ENCODE results near the gene MAGEA3.
"Not testable (repeated sequence)": the region's sequence is repeated elsewhere in the genome, so short reads cannot be mapped to it uniquely, and the experiment has no call there.

MAGEA3 gene

GRCh38 chrX:152736528-152736927, 37.9 kb downstream of the MAGEA3 start:
- not testable (repeated sequence) for DNase-seq (ENCODE audit: low read depth)

- DNase-seq (ENCODE audit: low read depth), result no peak
Observed at GRCh38 chrX:152738560-152738959, 40.0 kb downstream of the MAGEA3 start.

All from stimulated activated CD8-positive, alpha-beta memory T cell treated with anti-CD3 and anti-CD28 coated beads, Interleukin-15, amount 100 ng/mL, for 24 hours (primary cell).